HTERT RPE-1 (cell line): ENCODE measurements around the gene SCAMP2.
"Not testable (repeated sequence)": the region's sequence is repeated elsewhere in the genome, so short reads cannot be mapped to it uniquely, and the experiment has no call there.

ENCODE experiments used
- in situ Hi-C: fragments of 300-500 bp; cut with MboI; formaldehyde crosslinking; loops from 4 replicates; pipeline ENCODE4 v1.14.3; 2020; ENCODE audit warnings: low sequenced_read_pairs

The SCAMP2 gene

DNA sequence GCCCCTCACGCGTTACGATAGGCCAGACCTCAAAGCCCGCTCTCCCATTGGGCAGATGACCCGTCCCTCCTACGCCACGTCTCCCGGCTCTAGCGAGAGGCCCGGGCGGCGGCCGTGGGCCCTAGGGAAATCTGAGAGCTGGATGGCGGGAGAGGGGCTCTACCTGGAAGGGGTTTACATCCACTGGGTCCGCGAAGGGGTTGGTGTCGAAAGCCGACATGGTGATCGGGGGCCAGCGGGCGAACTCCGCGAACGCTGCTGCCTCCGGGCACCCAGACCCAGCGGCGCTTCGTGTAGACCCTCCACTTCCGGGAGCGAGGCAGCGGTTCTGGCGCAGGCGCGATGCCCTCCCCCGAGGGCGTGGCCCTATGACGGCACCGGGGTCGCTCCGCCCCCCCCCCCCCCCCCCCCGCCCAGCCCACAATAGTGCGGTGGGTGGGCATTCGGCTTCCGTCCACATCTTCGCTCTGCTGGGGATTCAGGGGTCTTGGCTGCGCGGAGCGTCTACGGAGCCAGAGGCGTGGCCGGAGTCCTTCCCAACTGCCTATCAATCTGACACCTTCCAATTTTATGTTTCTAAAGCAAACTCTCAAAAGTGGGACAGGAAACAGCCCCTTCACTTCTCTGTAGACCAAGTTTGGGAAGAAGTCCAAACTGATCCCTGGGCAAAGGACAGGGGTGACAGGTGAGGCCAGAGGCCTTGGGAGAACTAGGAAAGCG, at the start of gene SCAMP2:
Gene SCAMP2 (minus strand): TSS at position 330 of the 720 bp plus-strand sequence. CDS start 110 bp downstream, at position 220.
- in situ Hi-C loops = no loop called here

- in situ Hi-C loops = no loop called here
Observed at GRCh38 chr15:74920456-74920855, 47.3 kb upstream of the SCAMP2 start.

GRCh38 chr15:74917676-74918075, 44.5 kb upstream of the SCAMP2 start:
- in situ Hi-C loops = no loop called here

GRCh38 chr15:74913799-74914198, 40.6 kb upstream of the SCAMP2 start:
- in situ Hi-C loops = not testable (repeated sequence)

GRCh38 chr15:74913041-74913440, 39.9 kb upstream of the SCAMP2 start:
- in situ Hi-C loops = no loop called here

GRCh38 chr15:74908635-74909034, 35.5 kb upstream of the SCAMP2 start:
- in situ Hi-C loops = no loop called here

GRCh38 chr15:74907163-74907870, 34.2 kb upstream of the SCAMP2 start:
- in situ Hi-C loops = no loop called here

DNA sequence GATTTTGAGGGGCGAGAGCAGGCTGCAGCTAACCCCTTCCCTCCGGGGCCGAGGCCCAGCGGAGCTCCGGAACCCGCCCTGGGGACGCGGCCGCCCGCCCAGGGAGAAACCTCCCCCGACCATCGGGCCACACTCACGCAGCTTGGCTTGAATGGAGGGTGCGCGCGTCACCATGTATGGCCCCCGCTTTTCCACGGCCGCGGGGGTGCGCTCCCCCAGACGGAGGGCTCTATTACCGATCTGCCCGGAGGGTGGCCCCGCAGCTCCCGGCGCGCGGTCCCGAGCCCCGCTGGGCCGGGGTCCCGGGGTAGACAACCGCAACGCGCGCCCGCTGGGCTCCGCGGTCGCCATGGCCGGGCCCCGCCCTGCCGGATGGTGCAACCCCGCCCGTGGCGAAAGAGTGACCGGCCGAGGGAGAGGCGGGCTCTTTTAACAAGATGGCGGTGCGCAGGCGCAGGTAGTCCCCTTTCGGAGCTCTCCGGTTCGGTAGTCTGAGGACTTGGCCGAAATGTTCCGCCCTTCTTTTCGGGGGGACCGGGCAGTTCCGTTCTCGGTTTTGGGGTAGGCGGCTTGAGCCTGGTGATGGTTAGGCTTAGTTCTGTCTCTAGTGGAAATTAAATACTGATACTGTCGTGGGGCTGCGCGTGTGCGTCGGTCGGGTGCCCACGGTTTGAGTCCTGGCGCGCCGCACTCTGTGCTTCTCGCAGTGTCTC, 33.4 kb upstream of the SCAMP2 start, which contains the start of gene FAM219B:
Gene FAM219B (minus strand): TSS at position 402 of the 713 bp plus-strand sequence. CDS start 51 bp downstream, at position 351.
- in situ Hi-C loops = no loop called here

GRCh38 chr15:74906067-74906449, 32.9 kb upstream of the SCAMP2 start:
- in situ Hi-C loops = no loop called here

GRCh38 chr15:74904190-74904805, 31.1 kb upstream of the SCAMP2 start:
- in situ Hi-C loops = no loop called here

DNA sequence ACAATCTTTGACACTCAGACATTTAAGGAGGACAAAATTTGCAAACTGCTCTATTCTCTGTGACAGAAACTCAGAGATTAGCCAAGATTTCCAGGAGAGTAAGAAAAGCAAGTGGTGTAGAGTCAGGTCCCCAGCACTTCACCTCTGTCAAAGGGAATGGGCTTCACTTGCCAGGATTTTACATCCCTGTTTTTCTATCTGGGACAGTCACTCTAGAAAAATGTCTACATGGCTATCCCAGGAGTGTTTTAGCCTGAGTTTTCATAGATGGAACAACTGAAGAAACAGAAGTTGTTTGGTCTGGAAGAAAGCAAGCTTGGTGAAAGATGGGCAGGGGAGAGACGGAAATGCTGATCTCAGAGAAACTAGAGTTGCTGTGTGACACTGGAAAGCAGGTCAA, 30.5 kb upstream of the SCAMP2 start:
- in situ Hi-C loops = no loop called here

GRCh38 chr15:74902295-74903075, 29.3 kb upstream of the SCAMP2 start:
- in situ Hi-C loops = no loop called here

- in situ Hi-C loops = no loop called here
Observed at GRCh38 chr15:74901612-74902063, 28.5 kb upstream of the SCAMP2 start.

DNA sequence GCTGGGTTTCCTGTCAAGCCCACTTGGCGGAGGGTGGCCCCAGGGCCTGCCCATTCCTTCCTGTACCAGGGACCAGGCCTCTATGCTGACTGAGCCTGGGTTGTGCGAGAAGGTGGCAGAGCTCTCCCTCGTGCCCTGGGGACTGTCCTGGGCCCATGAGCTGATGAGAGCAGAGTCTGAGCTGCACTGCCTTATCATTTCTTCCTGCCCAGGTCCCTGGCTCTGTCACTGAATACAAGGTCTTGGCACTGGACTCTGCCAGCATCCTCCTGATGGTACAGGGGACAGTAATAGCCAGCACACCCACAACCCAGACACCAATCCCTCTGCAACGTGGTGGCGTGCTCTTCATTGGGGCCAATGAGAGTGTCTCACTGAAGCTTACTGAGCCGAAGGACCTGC, 24.1 kb upstream of the SCAMP2 start:
- in situ Hi-C loops = no loop called here

- in situ Hi-C loops = no loop called here
Observed at GRCh38 chr15:74896316-74896715, 23.2 kb upstream of the SCAMP2 start.

- in situ Hi-C loops = no loop called here
Observed at GRCh38 chr15:74895830-74896229, 22.7 kb upstream of the SCAMP2 start.

DNA sequence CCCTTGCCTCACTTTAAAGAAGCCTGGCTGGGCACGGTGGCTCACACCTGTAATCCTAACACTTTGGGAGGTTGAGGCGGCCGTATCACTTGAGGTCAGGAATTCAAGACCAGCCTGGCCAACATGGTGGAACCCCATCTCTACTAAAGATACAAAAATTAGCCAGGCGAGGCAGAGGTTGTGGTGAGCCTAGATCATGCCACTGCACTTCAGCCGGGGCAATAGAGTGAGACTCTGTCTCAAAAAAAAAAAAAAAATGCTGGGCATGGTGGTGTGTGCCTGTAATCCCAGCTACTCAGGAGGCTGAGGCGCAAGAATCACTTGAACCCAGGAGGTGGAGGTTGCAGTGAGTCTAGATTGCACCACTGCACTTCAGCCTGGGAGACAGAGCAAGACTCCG, 21.2 kb upstream of the SCAMP2 start:
- in situ Hi-C loops = not testable (repeated sequence)

DNA sequence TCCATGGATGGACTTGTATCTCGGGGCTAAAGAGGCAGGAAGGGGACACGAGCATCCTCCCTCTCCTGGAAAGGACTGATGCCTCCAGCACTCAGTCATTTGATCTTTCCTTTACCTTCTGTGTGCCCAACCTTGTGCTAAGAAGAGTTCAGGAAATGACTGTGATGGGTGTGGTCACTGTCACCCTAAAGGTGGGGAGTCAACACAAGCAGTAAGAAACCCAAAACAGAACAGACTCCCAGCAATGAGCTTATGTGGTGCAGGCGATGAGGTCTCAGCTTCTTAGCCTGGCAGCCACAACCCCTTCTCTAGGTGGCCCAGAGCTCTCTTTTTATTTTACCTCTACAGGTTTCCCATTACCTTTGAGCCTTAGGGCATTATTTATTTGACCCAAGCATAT, 20.5 kb upstream of the SCAMP2 start:
- in situ Hi-C loops = no loop called here

- in situ Hi-C loops = no loop called here
Observed at GRCh38 chr15:74892931-74893330, 19.8 kb upstream of the SCAMP2 start.

- in situ Hi-C loops = no loop called here
Observed at GRCh38 chr15:74892313-74892712, 19.1 kb upstream of the SCAMP2 start.
